ENCODE data around the gene ARHGAP44. TPM values are rescaled to one million over a fixed set of nuclear protein-coding genes. Genes with fewer than 3 reads are reported as not detected.

The ARHGAP44 gene
- total and polyA plus RNA-seq, 10 donors, result 0.54 to 2.6 (median 1.6) TPM

GRCh38 chr17:12744786-12745185 lies 44.5 kb upstream of the ARHGAP44 start:
- peaks cover 0 to 6% (median 0%) of the 10 kb centered on the region in 6 donors for H3K4me1 ChIP-seq
- H3K27me3 ChIP-seq (replicated peaks in 1 of 7), result peaks cover 0 to 15% (median 0%) of the 10 kb centered on the region in 7 donors
- no peaks in the 10 kb centered on the region for H3K9me3 ChIP-seq
- no peaks in the 10 kb centered on the region for H3K36me3 ChIP-seq
- intact Hi-C loops (cut with DNase I; ENCODE audit: low total_unique reads), result no loop called here
- DNase-seq, result no peak
- TF ChIP-seq, protein P1, sequence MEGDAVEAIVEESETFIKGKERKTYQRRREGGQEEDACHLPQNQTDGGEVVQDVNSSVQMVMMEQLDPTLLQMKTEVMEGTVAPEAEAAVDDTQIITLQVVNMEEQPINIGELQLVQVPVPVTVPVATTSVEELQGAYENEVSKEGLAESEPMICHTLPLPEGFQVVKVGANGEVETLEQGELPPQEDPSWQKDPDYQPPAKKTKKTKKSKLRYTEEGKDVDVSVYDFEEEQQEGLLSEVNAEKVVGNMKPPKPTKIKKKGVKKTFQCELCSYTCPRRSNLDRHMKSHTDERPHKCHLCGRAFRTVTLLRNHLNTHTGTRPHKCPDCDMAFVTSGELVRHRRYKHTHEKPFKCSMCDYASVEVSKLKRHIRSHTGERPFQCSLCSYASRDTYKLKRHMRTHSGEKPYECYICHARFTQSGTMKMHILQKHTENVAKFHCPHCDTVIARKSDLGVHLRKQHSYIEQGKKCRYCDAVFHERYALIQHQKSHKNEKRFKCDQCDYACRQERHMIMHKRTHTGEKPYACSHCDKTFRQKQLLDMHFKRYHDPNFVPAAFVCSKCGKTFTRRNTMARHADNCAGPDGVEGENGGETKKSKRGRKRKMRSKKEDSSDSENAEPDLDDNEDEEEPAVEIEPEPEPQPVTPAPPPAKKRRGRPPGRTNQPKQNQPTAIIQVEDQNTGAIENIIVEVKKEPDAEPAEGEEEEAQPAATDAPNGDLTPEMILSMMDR (IDR thresholded peaks at IDR 0.05 in 8 of 11, conservative IDR thresholded peaks at IDR 0.05 in 3 of 11), result no peak
- TF ChIP-seq POLR2A (IDR thresholded peaks at IDR 0.05) (no peak), POLR2AphosphoS5 (IDR thresholded peaks at IDR 0.05) (no peak)
- 81 to 100% (median 96%) methylated on average over 1 of the region's 1 CpG for WGBS, 5 donors
- H3K4me3 ChIP-seq, result no peak overlapping the region
- H3K27ac ChIP-seq, result no peak overlapping the region

GRCh38 chr17:12745486-12745885 lies 43.8 kb upstream of the ARHGAP44 start:
- Histone ChIP-seq H3K4me1 (peaks cover 0 to 6% (median 0%) of the 10 kb centered on the region in 6 donors), H3K36me3 (no peaks in the 10 kb centered on the region), H3K4me3 (no peak overlapping the region), H3K27me3 (replicated peaks in 1 of 7) (peaks cover 0 to 15% (median 0%) of the 10 kb centered on the region in 7 donors), H3K27ac (no peak overlapping the region), H3K9me3 (no peaks in the 10 kb centered on the region)
- TF ChIP-seq POLR2AphosphoS5 (IDR thresholded peaks at IDR 0.05) (no peak), POLR2A (IDR thresholded peaks at IDR 0.05) (no peak)
- TF ChIP-seq, protein P1 (IDR thresholded peaks at IDR 0.05 in 8 of 11, conservative IDR thresholded peaks at IDR 0.05 in 3 of 11), result no peak
- intact Hi-C loops (cut with DNase I; ENCODE audit: low total_unique reads), result no loop called here
- no peak for DNase-seq
- 83 to 87% (median 83%) methylated on average over 7 of the region's 7 CpGs for WGBS, 5 donors

DNA sequence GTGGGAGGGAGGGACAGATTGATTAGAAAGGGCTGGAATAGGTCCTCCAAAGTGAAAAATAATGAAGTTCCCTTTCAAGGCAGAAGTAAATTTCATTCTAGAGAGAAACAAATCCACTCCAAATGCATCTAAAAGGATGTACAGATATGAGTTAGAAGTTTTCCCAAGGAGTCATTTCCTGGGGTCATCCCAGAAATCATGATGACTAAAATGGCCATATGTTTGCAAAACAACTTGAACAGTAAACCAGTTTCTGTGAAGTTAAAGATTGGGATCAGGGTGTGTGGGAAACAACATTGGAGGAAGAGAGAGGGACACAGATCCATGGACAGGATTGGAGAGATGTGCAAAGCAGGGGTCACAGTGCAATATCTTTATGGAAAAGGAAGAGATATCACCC lies 32.5 kb upstream of the ARHGAP44 start:
- H3K36me3 ChIP-seq, result no peaks in the 10 kb centered on the region
- H3K4me3 ChIP-seq, result no peak overlapping the region
- TF ChIP-seq POLR2AphosphoS5 (IDR thresholded peaks at IDR 0.05) (no peak), POLR2A (IDR thresholded peaks at IDR 0.05) (no peak)
- TF ChIP-seq, protein P1 (IDR thresholded peaks at IDR 0.05 in 8 of 11, conservative IDR thresholded peaks at IDR 0.05 in 3 of 11), result no peak
- no peaks in the 10 kb centered on the region for H3K4me1 ChIP-seq
- H3K27ac ChIP-seq, result no peak overlapping the region
- intact Hi-C loops (cut with DNase I; ENCODE audit: low total_unique reads), result no loop called here
- DNase-seq, result no peak
- H3K27me3 ChIP-seq (replicated peaks in 1 of 7), result peaks cover 0 to 8% (median 0%) of the 10 kb centered on the region in 7 donors
- no peaks in the 10 kb centered on the region for H3K9me3 ChIP-seq

- H3K9me3 ChIP-seq, result no peaks in the 10 kb centered on the region
- intact Hi-C loops (cut with DNase I; ENCODE audit: low total_unique reads), result no loop called here
- no peak overlapping the region for H3K4me3 ChIP-seq
- WGBS, 5 donors, result 44 to 87% (median 65%) methylated on average over 2 of the region's 2 CpGs
- H3K27me3 ChIP-seq (replicated peaks in 1 of 7), result no peaks in the 10 kb centered on the region
- H3K27ac ChIP-seq, result no peak overlapping the region
- no peak for DNase-seq
- no peaks in the 10 kb centered on the region for H3K36me3 ChIP-seq
- TF ChIP-seq POLR2AphosphoS5 (IDR thresholded peaks at IDR 0.05) (no peak), POLR2A (IDR thresholded peaks at IDR 0.05) (no peak)
- TF ChIP-seq, protein P1 (IDR thresholded peaks at IDR 0.05 in 8 of 11, conservative IDR thresholded peaks at IDR 0.05 in 3 of 11), result no peak
- H3K4me1 ChIP-seq, result no peaks in the 10 kb centered on the region
These were observed 30.2 kb upstream of the ARHGAP44 start for GRCh38 chr17:12759090-12759489.

Data from spleen (tissue), 11 donors.